ENCODE results near the gene FSTL5.

FSTL5 gene

GRCh38 chr4:162151386-162151785 is 12.4 kb downstream of the FSTL5 start:
- TF ChIP-seq EZH2 (IDR thresholded peaks at IDR 0.05; ENCODE audit: borderline replicate concordance, low read depth, low read length, severe bottlenecking) = no peak
- TF ChIP-seq CTCF (IDR thresholded peaks at IDR 0.05; ENCODE audit: borderline replicate concordance, extremely low read depth, low read length, poor library complexity, severe bottlenecking) = no peak
- DNase-seq = no peak
- H2AFZ ChIP-seq (ENCODE audit: low read depth, low read length) = no peak overlapping the region

GRCh38 chr4:162149644-162150043 is 14.2 kb downstream of the FSTL5 start:
- H2AFZ ChIP-seq (ENCODE audit: low read depth, low read length) = no peak overlapping the region
- no peak overlapping the region for H3K4me2 ChIP-seq (ENCODE audit: insufficient read depth, low read length)
- no peak for ATAC-seq (ENCODE audit: insufficient read depth, low read depth)
- DNase-seq = no peak
- no peaks in the 10 kb centered on the region for H3K4me1 ChIP-seq (ENCODE audit: insufficient read depth, low read length)
- no peaks in the 10 kb centered on the region for H3K36me3 ChIP-seq (ENCODE audit: insufficient read depth, low read length)
- no peak overlapping the region for H3K4me3 ChIP-seq (ENCODE audit: low read depth in 1 of 2, low read length in 2 of 2)
- H3K9me3 ChIP-seq (ENCODE audit: insufficient read depth, low read length, severe bottlenecking) = no peaks in the 10 kb centered on the region
- no peaks in the 10 kb centered on the region for H4K20me1 ChIP-seq (ENCODE audit: insufficient read depth, low read length)
- H3K9ac ChIP-seq (ENCODE audit: low read depth, low read length) = no peak overlapping the region
- no peaks in the 10 kb centered on the region for H3K79me2 ChIP-seq (ENCODE audit: insufficient read depth, low read length)
- no peaks in the 10 kb centered on the region for H3K27me3 ChIP-seq (ENCODE audit: insufficient read depth, low read length, poor library complexity)
- TF ChIP-seq CTCF (IDR thresholded peaks at IDR 0.05; ENCODE audit: borderline replicate concordance, extremely low read depth, low read length, poor library complexity, severe bottlenecking) (no peak), EZH2 (IDR thresholded peaks at IDR 0.05; ENCODE audit: borderline replicate concordance, low read depth, low read length, severe bottlenecking) (no peak)
- no peak overlapping the region for H3K27ac ChIP-seq (ENCODE audit: low read length)

More at GRCh38 chr4:162151386-162151785, 12.4 kb downstream of the FSTL5 start:
- H3K4me3 ChIP-seq (ENCODE audit: low read depth in 1 of 2, low read length in 2 of 2) = no peak overlapping the region
- H3K27ac ChIP-seq (ENCODE audit: low read length) = no peak overlapping the region
- no peak overlapping the region for H3K9ac ChIP-seq (ENCODE audit: low read depth, low read length)
- no peaks in the 10 kb centered on the region for H3K36me3 ChIP-seq (ENCODE audit: insufficient read depth, low read length)
- no peaks in the 10 kb centered on the region for H3K79me2 ChIP-seq (ENCODE audit: insufficient read depth, low read length)
- no peaks in the 10 kb centered on the region for H3K27me3 ChIP-seq (ENCODE audit: insufficient read depth, low read length, poor library complexity)
- H4K20me1 ChIP-seq (ENCODE audit: insufficient read depth, low read length) = no peaks in the 10 kb centered on the region
- H3K9me3 ChIP-seq (ENCODE audit: insufficient read depth, low read length, severe bottlenecking) = no peaks in the 10 kb centered on the region
- no peaks in the 10 kb centered on the region for H3K4me1 ChIP-seq (ENCODE audit: insufficient read depth, low read length)
- no peak overlapping the region for H3K4me2 ChIP-seq (ENCODE audit: insufficient read depth, low read length)
- no peak for ATAC-seq (ENCODE audit: insufficient read depth, low read depth)

GRCh38 chr4:162140051-162140683 is 23.6 kb downstream of the FSTL5 start:
- Histone ChIP-seq H3K9ac (ENCODE audit: low read depth, low read length) (no peak overlapping the region), H3K9me3 (ENCODE audit: insufficient read depth, low read length, severe bottlenecking) (no peaks in the 10 kb centered on the region)
- no peak for DNase-seq

More at GRCh38 chr4:162140051-162140683, 23.6 kb downstream of the FSTL5 start:
- H3K27ac ChIP-seq (ENCODE audit: low read length) = no peak overlapping the region
- no peak overlapping the region for H3K4me3 ChIP-seq (ENCODE audit: low read depth in 1 of 2, low read length in 2 of 2)
- no peak for TF ChIP-seq CTCF (IDR thresholded peaks at IDR 0.05; ENCODE audit: borderline replicate concordance, extremely low read depth, low read length, poor library complexity, severe bottlenecking)
- TF ChIP-seq EZH2 (IDR thresholded peaks at IDR 0.05; ENCODE audit: borderline replicate concordance, low read depth, low read length, severe bottlenecking) = no peak
- no peak overlapping the region for H3K4me2 ChIP-seq (ENCODE audit: insufficient read depth, low read length)
- no peaks in the 10 kb centered on the region for H3K4me1 ChIP-seq (ENCODE audit: insufficient read depth, low read length)
- no peaks in the 10 kb centered on the region for H3K27me3 ChIP-seq (ENCODE audit: insufficient read depth, low read length, poor library complexity)
- no peaks in the 10 kb centered on the region for H4K20me1 ChIP-seq (ENCODE audit: insufficient read depth, low read length)
- no peaks in the 10 kb centered on the region for H3K36me3 ChIP-seq (ENCODE audit: insufficient read depth, low read length)
- no peak for ATAC-seq (ENCODE audit: insufficient read depth, low read depth)
- no peak overlapping the region for H2AFZ ChIP-seq (ENCODE audit: low read depth, low read length)
- H3K79me2 ChIP-seq (ENCODE audit: insufficient read depth, low read length) = no peaks in the 10 kb centered on the region

Data from DND-41 (cell line).